Measurements from ENCODE around the gene KCTD5.
A peak's percentile ranks its signal among the peaks of the same experiment; 100 is the strongest.

The KCTD5 gene

GRCh38 chr16:2752850-2753732 is 70.8 kb downstream of the KCTD5 start:
- DNase-seq: peak; percentile 41

GRCh38 chr16:2753733-2754020 is 71.4 kb downstream of the KCTD5 start:
- DNase-seq: no peak

GRCh38 chr16:2755158-2755557 is 72.8 kb downstream of the KCTD5 start:
- DNase-seq: no peak

GRCh38 chr16:2756288-2757015 is 74.1 kb downstream of the KCTD5 start:
- DNase-seq: no peak

GRCh38 chr16:2757344-2757743 is 75.0 kb downstream of the KCTD5 start:
- no peak for DNase-seq
